Parathyroid adenoma (tissue), 2 donors: ENCODE data around the gene EGFLAM.

Source experiments
- H2AFZ ChIP-seq: fragments of 300-600 bp; sonication (generic); one replicate; pipeline ENCODE4 v1.7.0; 2017; ENCODE audit warnings: antibody characterized with exemption, mild to moderate bottlenecking
- H3K27ac ChIP-seq: fragments of 300-600 bp; sonication (generic); one replicate; pipeline ENCODE4 v1.7.0; 2017
- H3K27me3 ChIP-seq: fragments of 300-600 bp; sonication (generic); one replicate; pipeline ENCODE4 v1.7.0; 2017; ENCODE audit warnings: low read length; ENCODE audit not compliant: control insufficient read depth, insufficient read depth
- H3K36me3 ChIP-seq: fragments of 300-600 bp; sonication (generic); one replicate; pipeline ENCODE4 v1.7.0; 2017; ENCODE audit warnings: low read length; ENCODE audit not compliant: control insufficient read depth, insufficient read depth
- H3K4me1 ChIP-seq: fragments of 300-600 bp; sonication (generic); one replicate; pipeline ENCODE4 v1.7.0; 2017; ENCODE audit warnings: control low read depth
- H3K4me2 ChIP-seq: fragments of 300-600 bp; sonication (generic); one replicate; pipeline ENCODE4 v1.7.0; 2017; ENCODE audit warnings: low read length
- H3K4me3 ChIP-seq: fragments of 300-600 bp; sonication (generic); one replicate; pipeline ENCODE4 v1.7.0; 2017; ENCODE audit warnings: low read depth, low read length
- H3K79me2 ChIP-seq: fragments of 300-600 bp; sonication (generic); one replicate; pipeline ENCODE4 v1.7.0; 2017; ENCODE audit warnings: control low read depth
- H3K9ac ChIP-seq: fragments of 300-600 bp; sonication (generic); one replicate; pipeline ENCODE4 v1.7.0; 2017; ENCODE audit warnings: mild to moderate bottlenecking
- H3K9me3 ChIP-seq: fragments of 300-600 bp; sonication (generic); one replicate; pipeline ENCODE4 v1.7.0; 2017; ENCODE audit warnings: low read length; ENCODE audit not compliant: control insufficient read depth
- CTCF ChIP-seq: fragments of 300-600 bp; sonication (generic); IDR thresholded peaks from one replicate; pipeline ENCODE4 v1.7.0; 2017; ENCODE audit warnings: antibody characterized with exemption, mild to moderate bottlenecking
- donor health status: primary hyperparathyroidism.

The EGFLAM gene

GRCh38 chr5:38346593-38346992, 88.2 kb downstream of the EGFLAM start:
- Histone ChIP-seq H3K9me3 (no peaks in the 10 kb centered on the region), H3K36me3 (no peaks in the 10 kb centered on the region), H3K9ac (no peak overlapping the region), H2AFZ (no peak overlapping the region), H3K4me1 (no peaks in the 10 kb centered on the region), H3K4me3 (no peak overlapping the region), H3K4me2 (no peak overlapping the region), H3K79me2 (no peaks in the 10 kb centered on the region), H3K27me3 (no peaks in the 10 kb centered on the region), H3K27ac (no peak overlapping the region)
- no peak for TF ChIP-seq CTCF

GRCh38 chr5:38347040-38347763, 88.8 kb downstream of the EGFLAM start:
- no peak overlapping the region for H3K4me2 ChIP-seq

DNA sequence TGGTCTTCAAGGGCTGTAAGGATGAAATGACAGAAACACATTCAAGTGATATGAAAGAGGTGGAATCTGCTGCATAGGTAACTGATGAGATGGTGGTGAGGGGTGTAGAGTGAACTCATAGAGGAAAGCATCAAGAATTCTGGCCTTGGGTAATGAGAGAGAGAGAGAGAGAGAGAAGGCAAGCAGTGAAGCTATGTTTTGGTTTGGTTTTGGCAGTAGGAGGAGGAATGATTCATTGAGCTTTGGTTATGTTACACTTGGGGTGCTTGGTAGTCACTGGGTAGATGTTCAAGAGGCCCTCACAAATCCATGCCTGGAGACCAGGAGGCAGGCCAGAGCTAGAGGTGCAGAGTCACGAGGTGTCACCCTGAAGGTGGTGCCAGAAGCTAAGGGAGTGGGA, 89.5 kb downstream of the EGFLAM start:
- H3K9me3 ChIP-seq, result no peaks in the 10 kb centered on the region
- H3K79me2 ChIP-seq, result no peaks in the 10 kb centered on the region
- H3K27ac ChIP-seq, result no peak overlapping the region
- no peak overlapping the region for H3K4me2 ChIP-seq
- no peak for TF ChIP-seq CTCF
- no peak overlapping the region for H2AFZ ChIP-seq
- H3K4me3 ChIP-seq, result no peak overlapping the region
- no peaks in the 10 kb centered on the region for H3K36me3 ChIP-seq
- H3K27me3 ChIP-seq, result no peaks in the 10 kb centered on the region
- no peaks in the 10 kb centered on the region for H3K4me1 ChIP-seq
- no peak overlapping the region for H3K9ac ChIP-seq

More at GRCh38 chr5:38347040-38347763, 88.8 kb downstream of the EGFLAM start:
- Histone ChIP-seq H3K79me2 (no peaks in the 10 kb centered on the region), H3K27ac (no peak overlapping the region), H3K36me3 (no peaks in the 10 kb centered on the region), H3K4me3 (no peak overlapping the region), H2AFZ (no peak overlapping the region), H3K27me3 (no peaks in the 10 kb centered on the region), H3K4me1 (no peaks in the 10 kb centered on the region), H3K9ac (no peak overlapping the region), H3K9me3 (no peaks in the 10 kb centered on the region)
- no peak for TF ChIP-seq CTCF

GRCh38 chr5:38360323-38361061, 102.1 kb downstream of the EGFLAM start:
- Histone ChIP-seq H3K27me3 (no peaks in the 10 kb centered on the region), H2AFZ (no peak overlapping the region), H3K4me2 (no peak overlapping the region), H3K9ac (no peak overlapping the region), H3K27ac (no peak overlapping the region), H3K4me3 (no peak overlapping the region), H3K9me3 (no peaks in the 10 kb centered on the region), H3K36me3 (no peaks in the 10 kb centered on the region), H3K4me1 (no peaks in the 10 kb centered on the region), H3K79me2 (no peaks in the 10 kb centered on the region)
- no peak for TF ChIP-seq CTCF
